Measurements from ENCODE around the gene SIRT7. TPM values are rescaled to one million over a fixed set of nuclear protein-coding genes. Genes with fewer than 3 reads are reported as not detected.

The SIRT7 gene
- total RNA-seq, 1 donor = 22.1 TPM

GRCh38 chr17:81908793-81909192, 9.2 kb downstream of the SIRT7 start:
- Histone ChIP-seq H3K27me3 (ENCODE audit: insufficient read depth, low read length) (no peaks in the 10 kb centered on the region), H4K20me1 (ENCODE audit: insufficient read depth, low read length) (peaks cover 16% of the 10 kb centered on the region), H3K79me2 (ENCODE audit: insufficient read depth, low read length) (peaks cover 12% of the 10 kb centered on the region), H2AFZ (ENCODE audit: low read length) (no peak overlapping the region), H3K9me3 (ENCODE audit: low read depth, low read length) (no peaks in the 10 kb centered on the region), H3K4me3 (ENCODE audit: insufficient read depth, low read length) (no peak overlapping the region), H3K4me2 (ENCODE audit: insufficient read depth, low read length) (no peak overlapping the region), H3K27ac (ENCODE audit: low read depth, low read length) (no peak overlapping the region), H3K4me1 (ENCODE audit: insufficient read depth, low read length) (peaks cover 5% of the 10 kb centered on the region), H3K36me3 (ENCODE audit: insufficient read depth, low read length) (peaks cover 23% of the 10 kb centered on the region)
- no peak for DNase-seq (ENCODE audit: insufficient read length, low spot score, missing footprints)
- no peak for TF ChIP-seq CTCF (IDR thresholded peaks at IDR 0.05; ENCODE audit: extremely low read depth, low read depth, low read length)

GRCh38 chr17:81907219-81908145, 10.5 kb downstream of the SIRT7 start:
- Histone ChIP-seq H3K79me2 (ENCODE audit: insufficient read depth, low read length) (peaks cover 12% of the 10 kb centered on the region), H3K36me3 (ENCODE audit: insufficient read depth, low read length) (peaks cover 9% of the 10 kb centered on the region), H3K4me3 (ENCODE audit: insufficient read depth, low read length) (no peak overlapping the region), H3K27ac (ENCODE audit: low read depth, low read length) (no peak overlapping the region), H4K20me1 (ENCODE audit: insufficient read depth, low read length) (peaks cover 15% of the 10 kb centered on the region), H3K4me1 (ENCODE audit: insufficient read depth, low read length) (peaks cover 5% of the 10 kb centered on the region), H2AFZ (ENCODE audit: low read length) (no peak overlapping the region), H3K27me3 (ENCODE audit: insufficient read depth, low read length) (no peaks in the 10 kb centered on the region), H3K9me3 (ENCODE audit: low read depth, low read length) (no peaks in the 10 kb centered on the region), H3K4me2 (ENCODE audit: insufficient read depth, low read length) (no peak overlapping the region)
- no peak for DNase-seq (ENCODE audit: insufficient read length, low spot score, missing footprints)
- TF ChIP-seq CTCF (IDR thresholded peaks at IDR 0.05; ENCODE audit: extremely low read depth, low read depth, low read length) = peak; percentile 13

- H3K4me1 ChIP-seq (ENCODE audit: insufficient read depth, low read length) = peaks cover 5% of the 10 kb centered on the region
- peaks cover 3% of the 10 kb centered on the region for H3K36me3 ChIP-seq (ENCODE audit: insufficient read depth, low read length)
- H4K20me1 ChIP-seq (ENCODE audit: insufficient read depth, low read length) = peaks cover 10% of the 10 kb centered on the region
- no peak overlapping the region for H2AFZ ChIP-seq (ENCODE audit: low read length)
- H3K27me3 ChIP-seq (ENCODE audit: insufficient read depth, low read length) = no peaks in the 10 kb centered on the region
- no peaks in the 10 kb centered on the region for H3K9me3 ChIP-seq (ENCODE audit: low read depth, low read length)
- H3K4me3 ChIP-seq (ENCODE audit: insufficient read depth, low read length) = no peak overlapping the region
- TF ChIP-seq CTCF (IDR thresholded peaks at IDR 0.05; ENCODE audit: extremely low read depth, low read depth, low read length) = no peak
- H3K79me2 ChIP-seq (ENCODE audit: insufficient read depth, low read length) = peaks cover 12% of the 10 kb centered on the region
- no peak for DNase-seq (ENCODE audit: insufficient read length, low spot score, missing footprints)
- no peak overlapping the region for H3K27ac ChIP-seq (ENCODE audit: low read depth, low read length)
- H3K4me2 ChIP-seq (ENCODE audit: insufficient read depth, low read length) = no peak overlapping the region
Observed at GRCh38 chr17:81906476-81907218, 11.3 kb downstream of the SIRT7 start.

GRCh38 chr17:81905993-81906392, 12.0 kb downstream of the SIRT7 start:
- H3K36me3 ChIP-seq (ENCODE audit: insufficient read depth, low read length) = peaks cover 3% of the 10 kb centered on the region
- peaks cover 5% of the 10 kb centered on the region for H3K4me1 ChIP-seq (ENCODE audit: insufficient read depth, low read length)
- H3K4me2 ChIP-seq (ENCODE audit: insufficient read depth, low read length) = no peak overlapping the region
- no peak overlapping the region for H3K4me3 ChIP-seq (ENCODE audit: insufficient read depth, low read length)
- no peak overlapping the region for H3K27ac ChIP-seq (ENCODE audit: low read depth, low read length)
- H2AFZ ChIP-seq (ENCODE audit: low read length) = no peak overlapping the region
- H4K20me1 ChIP-seq (ENCODE audit: insufficient read depth, low read length) = peaks cover 10% of the 10 kb centered on the region
- DNase-seq (ENCODE audit: insufficient read length, low spot score, missing footprints) = peak; percentile 85
- no peaks in the 10 kb centered on the region for H3K27me3 ChIP-seq (ENCODE audit: insufficient read depth, low read length)
- TF ChIP-seq CTCF (IDR thresholded peaks at IDR 0.05; ENCODE audit: extremely low read depth, low read depth, low read length) = no peak
- H3K9me3 ChIP-seq (ENCODE audit: low read depth, low read length) = no peaks in the 10 kb centered on the region
- peaks cover 12% of the 10 kb centered on the region for H3K79me2 ChIP-seq (ENCODE audit: insufficient read depth, low read length)
